ENCODE results near the gene SAP30L.

Gene SAP30L, protein sequence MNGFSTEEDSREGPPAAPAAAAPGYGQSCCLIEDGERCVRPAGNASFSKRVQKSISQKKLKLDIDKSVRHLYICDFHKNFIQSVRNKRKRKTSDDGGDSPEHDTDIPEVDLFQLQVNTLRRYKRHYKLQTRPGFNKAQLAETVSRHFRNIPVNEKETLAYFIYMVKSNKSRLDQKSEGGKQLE
- 17.3 to 35.8 (median 29.6) reads per million in 3 donors for total RNA-seq

DNA sequence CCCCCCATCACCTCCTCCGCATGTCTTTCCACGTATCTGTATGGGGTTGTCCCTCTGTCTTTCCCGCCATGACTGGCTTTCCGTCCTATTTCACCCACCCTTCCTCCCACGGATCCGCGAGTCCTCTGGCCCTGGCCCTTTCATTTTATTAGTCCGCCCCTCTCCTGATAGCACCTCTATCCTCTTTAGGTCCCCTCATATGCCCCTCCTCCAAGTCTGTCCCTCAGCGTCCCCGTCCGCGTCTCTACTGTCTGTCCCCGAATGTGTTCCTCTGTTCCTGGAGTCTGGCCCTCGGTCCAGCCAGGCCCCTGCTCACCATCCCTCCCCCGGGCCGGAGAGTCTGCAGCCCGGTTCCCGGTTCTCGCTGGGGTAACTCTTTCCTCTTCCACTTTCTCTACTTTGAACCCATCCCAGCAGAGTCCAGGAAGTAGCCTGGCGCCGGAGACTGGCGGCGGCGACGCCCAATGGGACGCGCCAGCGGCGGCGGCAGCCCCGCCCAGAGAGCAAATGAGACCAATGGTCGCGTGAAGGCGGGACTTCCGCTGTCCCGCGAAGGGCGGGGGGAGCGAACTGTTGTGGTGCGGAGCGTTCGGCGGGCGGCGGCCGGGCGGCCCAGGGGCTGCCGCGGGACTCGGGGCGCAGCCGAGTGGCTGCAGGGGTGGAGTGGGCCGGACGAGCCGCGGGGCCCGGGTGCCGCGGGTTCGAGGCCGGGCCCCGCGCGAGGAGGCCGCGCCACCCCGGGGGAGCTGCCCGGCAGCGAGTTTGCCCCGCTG lies at the start of gene SAP30L:
Gene SAP30L (plus strand): TSS at position 576 of the 773 bp plus-strand sequence. CDS start 608 bp downstream, outside the sequence.
- peak; percentile 83 to 93 (median 91) for DNase-seq
- Histone ChIP-seq H3K4me1 (ENCODE audit: control insufficient read depth, insufficient read depth, low read length, poor library complexity, severe bottlenecking) (peaks cover 14% of the 10 kb centered on the region), H3K36me3 (ENCODE audit: control insufficient read depth, insufficient read depth, low read length) (peaks cover 5% of the 10 kb centered on the region), H3K4me3 (ENCODE audit: insufficient read depth, low read depth, low read length, poor library complexity, severe bottlenecking) (peak within 1 kb of the TSS; percentile 89), H3K27me3 (replicated peaks; ENCODE audit: control insufficient read depth, insufficient read depth, low read length, poor library complexity, severe bottlenecking) (no peaks in the 10 kb centered on the region), H3K27ac (ENCODE audit: insufficient read depth, low read length, poor library complexity, severe bottlenecking) (peak within 1 kb of the TSS; percentile 64), H3K9me3 (ENCODE audit: control insufficient read depth, low read length) (no peaks in the 10 kb centered on the region)

DNA sequence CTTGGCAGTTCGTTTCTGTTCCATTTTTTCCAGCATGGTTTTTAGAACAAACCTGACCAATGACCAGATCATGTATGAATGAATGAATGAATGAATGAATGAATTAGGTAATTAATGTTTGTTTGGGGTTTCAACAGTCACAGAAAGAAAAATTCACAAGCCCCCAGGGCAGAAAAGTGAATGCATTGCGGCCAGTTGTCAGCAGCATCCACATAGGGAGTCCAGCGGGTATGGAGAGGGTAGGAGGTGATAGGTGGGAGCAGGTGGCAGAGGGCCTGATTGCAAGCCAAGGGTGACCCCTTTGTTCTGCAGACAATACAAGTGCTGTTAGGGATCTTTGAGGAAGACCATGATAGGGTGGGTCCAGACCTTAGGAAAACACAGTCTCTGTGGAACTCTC lies 49.7 kb upstream of the SAP30L start:
- H3K27ac ChIP-seq (ENCODE audit: insufficient read depth, low read length, poor library complexity, severe bottlenecking), result no peak overlapping the region
- no peaks in the 10 kb centered on the region for H3K9me3 ChIP-seq (ENCODE audit: control insufficient read depth, low read length)
- H3K4me3 ChIP-seq (ENCODE audit: insufficient read depth, low read depth, low read length, poor library complexity, severe bottlenecking), result no peak overlapping the region
- DNase-seq, result no peak
- no peaks in the 10 kb centered on the region for H3K36me3 ChIP-seq (ENCODE audit: control insufficient read depth, insufficient read depth, low read length)
- H3K4me1 ChIP-seq (ENCODE audit: control insufficient read depth, insufficient read depth, low read length, poor library complexity, severe bottlenecking), result no peaks in the 10 kb centered on the region
- H3K27me3 ChIP-seq (replicated peaks; ENCODE audit: control insufficient read depth, insufficient read depth, low read length, poor library complexity, severe bottlenecking), result no peaks in the 10 kb centered on the region

DNA sequence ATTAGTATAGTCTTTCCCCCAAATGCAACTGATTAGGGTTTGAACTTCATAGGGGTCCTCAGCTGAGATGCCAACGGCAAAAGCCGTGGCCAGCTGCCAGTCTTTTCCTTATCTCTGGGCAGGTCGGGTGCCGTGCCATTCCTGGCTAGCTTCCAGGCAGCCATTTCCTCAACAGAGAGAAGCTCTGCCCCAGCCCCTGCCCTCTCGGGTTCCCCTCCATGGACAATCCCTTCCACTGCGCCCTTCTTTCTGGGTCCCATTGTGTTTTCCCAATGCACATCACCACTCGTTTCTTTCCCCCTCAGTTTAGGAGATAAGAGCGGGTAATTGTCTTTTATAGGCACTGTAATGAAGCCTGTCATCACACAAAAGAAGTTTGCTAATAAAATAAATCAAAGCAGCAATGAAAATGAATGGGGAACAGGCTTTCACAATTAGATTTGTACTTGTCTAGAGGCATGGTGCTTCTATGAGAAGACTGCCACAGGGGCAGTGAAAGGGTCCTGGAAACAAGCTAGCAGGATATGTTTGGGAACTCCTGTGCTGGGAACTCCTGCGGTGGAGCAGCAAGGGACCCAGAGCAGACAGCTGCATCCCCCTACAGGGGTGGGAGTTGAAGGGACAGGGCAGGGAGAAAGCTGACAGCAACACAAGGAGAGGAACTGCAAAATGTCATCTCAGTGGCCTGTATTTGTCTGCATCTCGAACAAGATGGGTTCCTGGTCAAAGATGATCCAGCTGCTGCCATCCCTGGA lies 48.0 kb upstream of the SAP30L start:
- H3K36me3 ChIP-seq (ENCODE audit: control insufficient read depth, insufficient read depth, low read length), result no peaks in the 10 kb centered on the region
- no peak for DNase-seq
- no peaks in the 10 kb centered on the region for H3K9me3 ChIP-seq (ENCODE audit: control insufficient read depth, low read length)
- H3K4me1 ChIP-seq (ENCODE audit: control insufficient read depth, insufficient read depth, low read length, poor library complexity, severe bottlenecking), result no peaks in the 10 kb centered on the region
- H3K27me3 ChIP-seq (replicated peaks; ENCODE audit: control insufficient read depth, insufficient read depth, low read length, poor library complexity, severe bottlenecking), result no peaks in the 10 kb centered on the region
- no peak overlapping the region for H3K27ac ChIP-seq (ENCODE audit: insufficient read depth, low read length, poor library complexity, severe bottlenecking)
- no peak overlapping the region for H3K4me3 ChIP-seq (ENCODE audit: insufficient read depth, low read depth, low read length, poor library complexity, severe bottlenecking)

DNA sequence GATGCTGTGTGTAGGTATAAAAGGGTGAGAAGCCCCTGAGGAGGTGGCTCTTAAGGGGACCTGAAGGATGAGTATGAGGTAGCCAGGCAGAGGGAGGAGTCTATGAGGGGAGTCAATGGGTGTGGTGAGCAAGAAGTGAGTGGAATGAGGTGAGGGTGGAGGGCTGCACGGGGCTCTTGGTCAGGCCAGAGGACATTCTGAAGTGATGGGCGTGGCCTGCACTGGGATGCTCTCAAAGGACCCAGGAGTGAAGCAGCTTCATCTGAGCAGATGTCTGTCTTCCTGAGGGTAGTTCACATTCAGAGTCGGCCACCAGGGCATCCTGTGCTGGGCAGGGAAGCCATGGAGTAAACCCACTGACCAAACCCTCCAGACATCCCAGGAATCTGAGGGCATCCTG lies 45.1 kb upstream of the SAP30L start:
- no peak for DNase-seq
- no peak overlapping the region for H3K27ac ChIP-seq (ENCODE audit: insufficient read depth, low read length, poor library complexity, severe bottlenecking)
- H3K4me1 ChIP-seq (ENCODE audit: control insufficient read depth, insufficient read depth, low read length, poor library complexity, severe bottlenecking), result peaks cover 8% of the 10 kb centered on the region
- H3K36me3 ChIP-seq (ENCODE audit: control insufficient read depth, insufficient read depth, low read length), result no peaks in the 10 kb centered on the region
- no peak overlapping the region for H3K4me3 ChIP-seq (ENCODE audit: insufficient read depth, low read depth, low read length, poor library complexity, severe bottlenecking)
- no peaks in the 10 kb centered on the region for H3K9me3 ChIP-seq (ENCODE audit: control insufficient read depth, low read length)
- no peaks in the 10 kb centered on the region for H3K27me3 ChIP-seq (replicated peaks; ENCODE audit: control insufficient read depth, insufficient read depth, low read length, poor library complexity, severe bottlenecking)

DNA sequence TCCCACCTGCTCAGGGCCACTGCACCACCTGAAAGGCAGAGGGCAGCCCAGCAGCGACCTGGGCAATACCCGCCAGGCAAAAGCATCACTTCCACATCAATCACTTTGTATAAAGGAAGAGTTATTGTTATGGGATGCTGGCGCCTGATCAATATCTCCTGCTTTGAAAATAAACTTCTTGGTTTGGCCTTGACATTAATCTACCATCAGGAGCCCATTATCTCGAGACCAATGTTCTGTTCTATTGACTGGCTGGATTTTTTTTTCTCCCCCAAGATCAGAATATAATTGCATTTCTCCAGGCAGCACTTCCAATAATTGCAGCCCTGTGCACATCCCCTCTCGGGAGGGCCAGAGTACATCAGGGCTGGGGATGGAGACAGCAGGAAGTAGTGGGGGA lies 44.4 kb upstream of the SAP30L start:
- Histone ChIP-seq H3K36me3 (ENCODE audit: control insufficient read depth, insufficient read depth, low read length) (no peaks in the 10 kb centered on the region), H3K4me3 (ENCODE audit: insufficient read depth, low read depth, low read length, poor library complexity, severe bottlenecking) (no peak overlapping the region)
- no peak for DNase-seq

DNA sequence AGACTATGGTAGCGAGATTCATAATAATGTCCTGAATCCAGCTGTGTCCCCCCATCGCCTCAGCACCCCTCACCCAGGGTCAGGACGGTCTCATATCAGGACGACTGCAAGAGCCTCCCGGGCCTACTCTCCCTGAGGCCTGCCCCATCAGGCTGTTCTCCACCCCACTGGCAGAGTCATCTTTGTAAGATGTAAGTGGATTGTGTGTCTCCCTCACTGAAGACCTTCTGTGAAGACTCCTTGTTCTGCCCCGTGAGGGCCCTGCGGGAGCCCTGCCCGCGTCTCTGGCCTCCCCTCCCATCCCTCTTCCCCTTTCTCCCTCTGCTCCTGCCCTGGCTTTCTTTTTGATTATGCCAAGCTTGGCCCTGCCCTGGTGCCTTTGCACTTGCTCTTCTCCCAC lies 43.9 kb upstream of the SAP30L start:
- Histone ChIP-seq H3K9me3 (ENCODE audit: control insufficient read depth, low read length) (no peaks in the 10 kb centered on the region), H3K4me1 (ENCODE audit: control insufficient read depth, insufficient read depth, low read length, poor library complexity, severe bottlenecking) (peaks cover 8% of the 10 kb centered on the region), H3K36me3 (ENCODE audit: control insufficient read depth, insufficient read depth, low read length) (no peaks in the 10 kb centered on the region), H3K27ac (ENCODE audit: insufficient read depth, low read length, poor library complexity, severe bottlenecking) (no peak overlapping the region), H3K4me3 (ENCODE audit: insufficient read depth, low read depth, low read length, poor library complexity, severe bottlenecking) (no peak overlapping the region), H3K27me3 (replicated peaks; ENCODE audit: control insufficient read depth, insufficient read depth, low read length, poor library complexity, severe bottlenecking) (no peaks in the 10 kb centered on the region)
- DNase-seq, result no peak

More for the DNA sequence above, 44.4 kb upstream of the SAP30L start:
- no peaks in the 10 kb centered on the region for H3K27me3 ChIP-seq (replicated peaks; ENCODE audit: control insufficient read depth, insufficient read depth, low read length, poor library complexity, severe bottlenecking)
- no peaks in the 10 kb centered on the region for H3K9me3 ChIP-seq (ENCODE audit: control insufficient read depth, low read length)
- H3K27ac ChIP-seq (ENCODE audit: insufficient read depth, low read length, poor library complexity, severe bottlenecking), result no peak overlapping the region
- peaks cover 8% of the 10 kb centered on the region for H3K4me1 ChIP-seq (ENCODE audit: control insufficient read depth, insufficient read depth, low read length, poor library complexity, severe bottlenecking)

DNA sequence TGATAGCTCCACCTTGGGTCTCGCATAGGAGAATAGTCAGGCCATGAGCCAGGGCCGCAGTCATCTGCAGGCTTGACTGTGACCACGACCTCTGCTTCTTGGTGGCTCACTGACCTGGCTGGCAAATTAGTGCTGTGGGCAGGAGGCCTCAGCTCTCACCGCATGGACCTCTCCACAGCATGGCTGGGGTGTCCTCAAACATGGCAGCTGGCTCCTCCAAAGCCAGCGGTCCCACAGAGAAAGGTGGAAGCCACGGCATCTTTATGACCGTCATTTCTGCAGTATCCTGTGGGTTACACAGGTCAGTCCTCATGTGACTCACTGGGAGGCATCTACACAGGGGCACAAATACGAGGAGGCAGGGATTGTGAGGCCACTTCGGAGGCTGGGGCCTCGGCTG lies 43.2 kb upstream of the SAP30L start:
- no peaks in the 10 kb centered on the region for H3K9me3 ChIP-seq (ENCODE audit: control insufficient read depth, low read length)
- DNase-seq, result no peak
- no peak overlapping the region for H3K4me3 ChIP-seq (ENCODE audit: insufficient read depth, low read depth, low read length, poor library complexity, severe bottlenecking)
- no peaks in the 10 kb centered on the region for H3K36me3 ChIP-seq (ENCODE audit: control insufficient read depth, insufficient read depth, low read length)
- H3K27ac ChIP-seq (ENCODE audit: insufficient read depth, low read length, poor library complexity, severe bottlenecking), result no peak overlapping the region
- peaks cover 8% of the 10 kb centered on the region for H3K4me1 ChIP-seq (ENCODE audit: control insufficient read depth, insufficient read depth, low read length, poor library complexity, severe bottlenecking)
- H3K27me3 ChIP-seq (replicated peaks; ENCODE audit: control insufficient read depth, insufficient read depth, low read length, poor library complexity, severe bottlenecking), result no peaks in the 10 kb centered on the region

DNA sequence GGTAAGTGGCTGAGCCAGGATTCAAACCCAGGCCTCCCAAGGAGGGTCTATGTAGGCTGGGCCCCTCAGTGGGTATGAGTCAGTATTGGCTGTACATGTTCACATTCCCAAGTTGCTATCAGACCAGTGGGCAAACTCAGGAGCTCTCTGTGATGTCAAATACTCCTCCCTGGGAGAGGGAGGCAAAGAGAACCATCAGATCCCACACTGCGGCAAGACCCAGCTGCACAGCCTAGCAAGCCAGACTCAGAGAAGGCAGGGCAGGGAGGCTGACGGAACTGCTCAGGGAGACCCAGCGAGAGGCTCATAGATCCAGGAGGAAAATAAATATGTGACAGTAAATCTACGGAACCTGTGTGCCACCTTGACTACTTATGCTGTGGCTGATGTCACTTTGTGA lies 42.6 kb upstream of the SAP30L start:
- Histone ChIP-seq H3K27me3 (replicated peaks; ENCODE audit: control insufficient read depth, insufficient read depth, low read length, poor library complexity, severe bottlenecking) (no peaks in the 10 kb centered on the region), H3K9me3 (ENCODE audit: control insufficient read depth, low read length) (no peaks in the 10 kb centered on the region), H3K27ac (ENCODE audit: insufficient read depth, low read length, poor library complexity, severe bottlenecking) (no peak overlapping the region), H3K4me1 (ENCODE audit: control insufficient read depth, insufficient read depth, low read length, poor library complexity, severe bottlenecking) (peaks cover 8% of the 10 kb centered on the region), H3K36me3 (ENCODE audit: control insufficient read depth, insufficient read depth, low read length) (no peaks in the 10 kb centered on the region), H3K4me3 (ENCODE audit: insufficient read depth, low read depth, low read length, poor library complexity, severe bottlenecking) (no peak overlapping the region)
- no peak for DNase-seq

DNA sequence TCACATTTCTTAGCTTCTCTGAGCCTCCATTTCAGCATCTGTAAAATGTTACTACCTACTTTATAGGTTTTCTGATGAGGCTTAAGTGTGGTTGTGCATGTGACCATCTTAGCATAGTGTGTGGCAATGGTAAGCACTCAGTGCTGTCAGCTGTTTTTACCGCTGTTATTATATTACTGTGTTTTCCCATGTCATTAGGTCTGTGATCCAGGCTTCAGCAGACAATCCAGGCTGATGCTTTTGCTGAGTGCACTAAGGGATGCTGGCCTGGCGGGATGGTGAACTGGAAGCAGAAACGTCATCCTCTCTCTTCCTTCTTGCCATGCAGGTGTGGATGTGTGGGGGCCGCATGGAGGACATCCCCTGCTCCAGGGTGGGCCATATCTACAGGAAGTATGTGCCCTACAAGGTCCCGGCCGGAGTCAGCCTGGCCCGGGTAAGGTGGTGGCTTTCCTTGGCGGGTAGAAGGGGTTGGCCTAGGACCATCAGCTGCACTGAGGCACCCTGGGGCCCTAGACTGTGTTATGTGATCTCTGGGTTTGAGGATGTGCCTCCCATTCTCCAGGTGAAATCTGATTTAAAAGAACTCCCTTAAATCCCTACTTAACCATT lies 41.9 kb upstream of the SAP30L start:
- Histone ChIP-seq H3K27me3 (replicated peaks; ENCODE audit: control insufficient read depth, insufficient read depth, low read length, poor library complexity, severe bottlenecking) (no peaks in the 10 kb centered on the region), H3K4me3 (ENCODE audit: insufficient read depth, low read depth, low read length, poor library complexity, severe bottlenecking) (no peak overlapping the region), H3K27ac (ENCODE audit: insufficient read depth, low read length, poor library complexity, severe bottlenecking) (no peak overlapping the region), H3K36me3 (ENCODE audit: control insufficient read depth, insufficient read depth, low read length) (peaks cover under 1% of the 10 kb centered on the region), H3K4me1 (ENCODE audit: control insufficient read depth, insufficient read depth, low read length, poor library complexity, severe bottlenecking) (peaks cover 8% of the 10 kb centered on the region), H3K9me3 (ENCODE audit: control insufficient read depth, low read length) (no peaks in the 10 kb centered on the region)
- no peak for DNase-seq

Data from effector memory CD4-positive, alpha-beta T cell (primary cell).